ENCODE results near the gene GEMIN4. TPM values are rescaled to one million over a fixed set of nuclear protein-coding genes. Genes with fewer than 3 reads are reported as not detected.

Gene GEMIN4
- total and polyA plus RNA-seq, 10 of the 15 experiments (the other 5 are each of a cell fraction or from before 2014, with no cell fraction given): 2.4 to 55.6 (median 34.5) TPM

- 96% methylated on average over 11 of the region's 11 CpGs for WGBS (ENCODE audit: insufficient coverage, insufficient replicate concordance, low lambda C conversion rate, missing lambda C conversion rate)
- Histone ChIP-seq H4K20me1 (ENCODE audit: control insufficient read depth, insufficient read depth) (no peaks in the 10 kb centered on the region), H3K27me3 (replicated peaks in 1 of 2; ENCODE audit: control insufficient read depth in 2 of 2, insufficient read depth in 2 of 2, low read length in 1 of 2) (no peaks in the 10 kb centered on the region), H3K4me1 (ENCODE audit: control insufficient read depth, insufficient read depth, low read length) (peaks cover 10% of the 10 kb centered on the region), H3K9me3 (replicated peaks; ENCODE audit: control insufficient read depth, insufficient read depth, low read length) (no peaks in the 10 kb centered on the region), H3K4me3 (no peak overlapping the region), H3K9ac (ENCODE audit: control insufficient read depth, insufficient read depth, low read length) (no peak overlapping the region), H3K36me3 (ENCODE audit: control insufficient read depth in 2 of 2, insufficient read depth in 2 of 2, low read length in 1 of 2) (peaks cover 3 to 19% of the 10 kb centered on the region in 2 experiments), H3K27ac (ENCODE audit: control insufficient read depth, insufficient read depth) (no peak overlapping the region), H2AFZ (ENCODE audit: control insufficient read depth, low read depth, low read length) (no peak overlapping the region), H3K79me2 (ENCODE audit: control insufficient read depth, insufficient read depth, low read length) (peaks cover 26% of the 10 kb centered on the region), H3K4me2 (ENCODE audit: control insufficient read depth, insufficient read depth) (no peak overlapping the region)
- TF ChIP-seq FOXK2 (IDR thresholded peaks at IDR 0.05) (no peak), JUNB (IDR thresholded peaks at IDR 0.05) (no peak), USF2 (IDR thresholded peaks at IDR 0.05; ENCODE audit: borderline replicate concordance, low read depth, low read length) (no peak), ATF7 (IDR thresholded peaks at IDR 0.05; ENCODE audit: low read depth) (no peak), PML (IDR thresholded peaks at IDR 0.05; ENCODE audit: low read length) (no peak), RELA (IDR thresholded peaks at IDR 0.05; ENCODE audit: borderline replicate concordance, partially characterized antibody) (no peak), SRF (IDR thresholded peaks at IDR 0.05; ENCODE audit: low read depth in 2 of 2, low read length in 2 of 2) (no peak), ASH2L (IDR thresholded peaks at IDR 0.05; ENCODE audit: borderline replicate concordance, low read depth) (no peak)
- TF ChIP-seq, protein P1, sequence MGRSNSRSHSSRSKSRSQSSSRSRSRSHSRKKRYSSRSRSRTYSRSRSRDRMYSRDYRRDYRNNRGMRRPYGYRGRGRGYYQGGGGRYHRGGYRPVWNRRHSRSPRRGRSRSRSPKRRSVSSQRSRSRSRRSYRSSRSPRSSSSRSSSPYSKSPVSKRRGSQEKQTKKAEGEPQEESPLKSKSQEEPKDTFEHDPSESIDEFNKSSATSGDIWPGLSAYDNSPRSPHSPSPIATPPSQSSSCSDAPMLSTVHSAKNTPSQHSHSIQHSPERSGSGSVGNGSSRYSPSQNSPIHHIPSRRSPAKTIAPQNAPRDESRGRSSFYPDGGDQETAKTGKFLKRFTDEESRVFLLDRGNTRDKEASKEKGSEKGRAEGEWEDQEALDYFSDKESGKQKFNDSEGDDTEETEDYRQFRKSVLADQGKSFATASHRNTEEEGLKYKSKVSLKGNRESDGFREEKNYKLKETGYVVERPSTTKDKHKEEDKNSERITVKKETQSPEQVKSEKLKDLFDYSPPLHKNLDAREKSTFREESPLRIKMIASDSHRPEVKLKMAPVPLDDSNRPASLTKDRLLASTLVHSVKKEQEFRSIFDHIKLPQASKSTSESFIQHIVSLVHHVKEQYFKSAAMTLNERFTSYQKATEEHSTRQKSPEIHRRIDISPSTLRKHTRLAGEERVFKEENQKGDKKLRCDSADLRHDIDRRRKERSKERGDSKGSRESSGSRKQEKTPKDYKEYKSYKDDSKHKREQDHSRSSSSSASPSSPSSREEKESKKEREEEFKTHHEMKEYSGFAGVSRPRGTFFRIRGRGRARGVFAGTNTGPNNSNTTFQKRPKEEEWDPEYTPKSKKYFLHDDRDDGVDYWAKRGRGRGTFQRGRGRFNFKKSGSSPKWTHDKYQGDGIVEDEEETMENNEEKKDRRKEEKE (IDR thresholded peaks at IDR 0.05): no peak
- TF ChIP-seq, protein P2, sequence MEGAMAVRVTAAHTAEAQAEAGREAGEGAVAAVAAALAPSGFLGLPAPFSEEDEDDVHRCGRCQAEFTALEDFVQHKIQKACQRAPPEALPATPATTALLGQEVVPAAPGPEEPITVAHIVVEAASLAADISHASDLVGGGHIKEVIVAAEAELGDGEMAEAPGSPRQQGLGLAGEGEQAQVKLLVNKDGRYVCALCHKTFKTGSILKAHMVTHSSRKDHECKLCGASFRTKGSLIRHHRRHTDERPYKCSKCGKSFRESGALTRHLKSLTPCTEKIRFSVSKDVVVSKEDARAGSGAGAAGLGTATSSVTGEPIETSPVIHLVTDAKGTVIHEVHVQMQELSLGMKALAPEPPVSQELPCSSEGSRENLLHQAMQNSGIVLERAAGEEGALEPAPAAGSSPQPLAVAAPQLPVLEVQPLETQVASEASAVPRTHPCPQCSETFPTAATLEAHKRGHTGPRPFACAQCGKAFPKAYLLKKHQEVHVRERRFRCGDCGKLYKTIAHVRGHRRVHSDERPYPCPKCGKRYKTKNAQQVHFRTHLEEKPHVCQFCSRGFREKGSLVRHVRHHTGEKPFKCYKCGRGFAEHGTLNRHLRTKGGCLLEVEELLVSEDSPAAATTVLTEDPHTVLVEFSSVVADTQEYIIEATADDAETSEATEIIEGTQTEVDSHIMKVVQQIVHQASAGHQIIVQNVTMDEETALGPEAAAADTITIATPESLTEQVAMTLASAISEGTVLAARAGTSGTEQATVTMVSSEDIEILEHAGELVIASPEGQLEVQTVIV (IDR thresholded peaks at IDR 0.05; ENCODE audit: borderline replicate concordance, partially characterized antibody): no peak
- TF ChIP-seq, protein P3, sequence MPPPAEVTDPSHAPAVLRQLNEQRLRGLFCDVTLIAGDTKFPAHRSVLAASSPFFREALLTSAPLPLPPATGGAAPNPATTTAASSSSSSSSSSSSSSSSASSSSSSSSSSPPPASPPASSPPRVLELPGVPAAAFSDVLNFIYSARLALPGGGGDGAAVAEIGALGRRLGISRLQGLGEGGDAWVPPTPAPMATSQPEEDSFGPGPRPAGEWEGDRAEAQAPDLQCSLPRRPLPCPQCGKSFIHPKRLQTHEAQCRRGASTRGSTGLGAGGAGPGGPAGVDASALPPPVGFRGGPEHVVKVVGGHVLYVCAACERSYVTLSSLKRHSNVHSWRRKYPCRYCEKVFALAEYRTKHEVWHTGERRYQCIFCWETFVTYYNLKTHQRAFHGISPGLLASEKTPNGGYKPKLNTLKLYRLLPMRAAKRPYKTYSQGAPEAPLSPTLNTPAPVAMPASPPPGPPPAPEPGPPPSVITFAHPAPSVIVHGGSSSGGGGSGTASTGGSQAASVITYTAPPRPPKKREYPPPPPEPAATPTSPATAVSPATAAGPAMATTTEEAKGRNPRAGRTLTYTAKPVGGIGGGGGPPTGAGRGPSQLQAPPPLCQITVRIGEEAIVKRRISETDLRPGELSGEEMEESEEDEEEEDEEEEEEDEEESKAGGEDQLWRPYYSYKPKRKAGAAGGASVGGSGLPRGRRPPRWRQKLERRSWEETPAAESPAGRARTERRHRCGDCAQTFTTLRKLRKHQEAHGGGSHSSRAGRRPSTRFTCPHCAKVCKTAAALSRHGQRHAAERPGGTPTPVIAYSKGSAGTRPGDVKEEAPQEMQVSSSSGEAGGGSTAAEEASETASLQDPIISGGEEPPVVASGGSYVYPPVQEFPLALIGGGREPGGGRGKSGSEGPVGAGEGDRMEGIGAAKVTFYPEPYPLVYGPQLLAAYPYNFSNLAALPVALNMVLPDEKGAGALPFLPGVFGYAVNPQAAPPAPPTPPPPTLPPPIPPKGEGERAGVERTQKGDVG (CRISPR knock-in tag; IDR thresholded peaks at IDR 0.05): no peak
- TF ChIP-seq, protein P4, sequence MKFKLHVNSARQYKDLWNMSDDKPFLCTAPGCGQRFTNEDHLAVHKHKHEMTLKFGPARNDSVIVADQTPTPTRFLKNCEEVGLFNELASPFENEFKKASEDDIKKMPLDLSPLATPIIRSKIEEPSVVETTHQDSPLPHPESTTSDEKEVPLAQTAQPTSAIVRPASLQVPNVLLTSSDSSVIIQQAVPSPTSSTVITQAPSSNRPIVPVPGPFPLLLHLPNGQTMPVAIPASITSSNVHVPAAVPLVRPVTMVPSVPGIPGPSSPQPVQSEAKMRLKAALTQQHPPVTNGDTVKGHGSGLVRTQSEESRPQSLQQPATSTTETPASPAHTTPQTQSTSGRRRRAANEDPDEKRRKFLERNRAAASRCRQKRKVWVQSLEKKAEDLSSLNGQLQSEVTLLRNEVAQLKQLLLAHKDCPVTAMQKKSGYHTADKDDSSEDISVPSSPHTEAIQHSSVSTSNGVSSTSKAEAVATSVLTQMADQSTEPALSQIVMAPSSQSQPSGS (IDR thresholded peaks at IDR 0.05; ENCODE audit: low read length): no peak
- SMC1A ChIA-PET (ENCODE audit: uncharacterized antibody, unreplicated experiment): no interaction called here
- RAD21 ChIA-PET (ENCODE audit: unreplicated experiment): no interaction called here
- ATAC-seq (no peak), FAIRE-seq (no peak), DNase-seq (ENCODE audit: low read depth, low spot score) (no peak)
- POLR2A ChIA-PET: interaction anchor here (1.2 kb wide), 1 partner anchor 60 kb away, joined by 3 read pairs; no protein-coding TSS in a partner anchor
- intact Hi-C loops (cut with micrococcal nuclease; ENCODE audit: unreplicated experiment) (no loop called here), in situ Hi-C loops (cut with MboI) (no loop called here)
- BruUV-seq (replicated peaks): TSS peak; percentile 7
- CTCF ChIA-PET: no interaction called here
These were observed 26.0 kb upstream of the GEMIN4 start for GRCh38 chr17:778096-778495.
